CD1c-positive myeloid dendritic cell (primary cell): Measurements from ENCODE around the gene CLHC1.
"Not testable (repeated sequence)": the region's sequence is repeated elsewhere in the genome, so short reads cannot be mapped to it uniquely, and the experiment has no call there.

Experiments used
- DNase-seq: peaks from one replicate; pipeline ENCODE4 v3.0.0-alpha.2; 2016; ENCODE audit errors: extremely low spot score

CLHC1 gene

GRCh38 chr2:55136138-55136541 is 96.0 kb downstream of the CLHC1 start:
- peak; percentile 40 for DNase-seq

GRCh38 chr2:55135491-55135890 is 96.6 kb downstream of the CLHC1 start:
- DNase-seq, result no peak

- DNase-seq, result peak; percentile 54
These were observed 97.8 kb downstream of the CLHC1 start for GRCh38 chr2:55134316-55134706.

GRCh38 chr2:55133467-55134315 is 98.4 kb downstream of the CLHC1 start:
- DNase-seq, result peak; percentile 94

GRCh38 chr2:55130849-55131248 is 101.2 kb downstream of the CLHC1 start:
- DNase-seq, result no peak

- not testable (repeated sequence) for DNase-seq
These were observed 105.5 kb downstream of the CLHC1 start for GRCh38 chr2:55126643-55127042.
